ENCODE data around the gene LAMA4. TPM values are rescaled to one million over a fixed set of nuclear protein-coding genes. Genes with fewer than 3 reads are reported as not detected.

The LAMA4 gene
- total RNA-seq, 6 experiments from 2014 or later: 2.9 to 8.3 (median 4.2) TPM

- no peak for DNase-seq
- no peaks in the 10 kb centered on the region for H3K27me3 ChIP-seq
- H3K4me3 ChIP-seq: no peak overlapping the region
- no peak overlapping the region for H3K27ac ChIP-seq
- no peak for ATAC-seq
- WGBS (ENCODE audit: insufficient coverage, low coverage, low lambda C conversion rate, missing lambda C conversion rate): 55% methylated on average over 3 of the region's 3 CpGs
- H3K9me3 ChIP-seq: no peaks in the 10 kb centered on the region
- intact Hi-C loops (cut with DNase I): no loop called here
- peaks cover 0 to 24% (median 4%) of the 10 kb centered on the region in 4 donors for H3K36me3 ChIP-seq
- TF ChIP-seq POLR2A (IDR thresholded peaks at IDR 0.05) (no peak), CTCF (IDR thresholded peaks at IDR 0.05) (no peak)
- H3K4me1 ChIP-seq: no peaks in the 10 kb centered on the region
Observed at GRCh38 chr6:112066606-112067005, 187.8 kb downstream of the LAMA4 start.

- ATAC-seq (no peak), DNase-seq (no peak)
- Histone ChIP-seq H3K27me3 (no peaks in the 10 kb centered on the region), H3K4me3 (no peak overlapping the region), H3K9me3 (no peaks in the 10 kb centered on the region), H3K27ac (no peak overlapping the region), H3K4me1 (no peaks in the 10 kb centered on the region), H3K36me3 (peaks cover 0 to 13% (median 1%) of the 10 kb centered on the region in 4 donors)
- WGBS (ENCODE audit: insufficient coverage, low coverage, low lambda C conversion rate, missing lambda C conversion rate): 45% methylated on average over 6 of the region's 6 CpGs
- intact Hi-C loops (cut with DNase I): no loop called here
- TF ChIP-seq POLR2A (IDR thresholded peaks at IDR 0.05) (no peak), CTCF (IDR thresholded peaks at IDR 0.05) (no peak)
Observed at GRCh38 chr6:112065426-112065986, 188.9 kb downstream of the LAMA4 start.

GRCh38 chr6:112062966-112063365 is 191.4 kb downstream of the LAMA4 start:
- Histone ChIP-seq H3K4me1 (no peaks in the 10 kb centered on the region), H3K9me3 (no peaks in the 10 kb centered on the region), H3K4me3 (no peak overlapping the region), H3K36me3 (no peaks in the 10 kb centered on the region), H3K27me3 (no peaks in the 10 kb centered on the region), H3K27ac (no peak overlapping the region)
- WGBS (ENCODE audit: insufficient coverage, low coverage, low lambda C conversion rate, missing lambda C conversion rate): 69% methylated on average over 3 of the region's 3 CpGs
- ATAC-seq (no peak), DNase-seq (no peak)
- intact Hi-C loops (cut with DNase I): no loop called here
- TF ChIP-seq CTCF (IDR thresholded peaks at IDR 0.05): no peak
- no peak for TF ChIP-seq POLR2A (IDR thresholded peaks at IDR 0.05)

GRCh38 chr6:112061605-112062004 is 192.8 kb downstream of the LAMA4 start:
- DNase-seq (no peak), ATAC-seq (no peak)
- 90% methylated on average over 4 of the region's 4 CpGs for WGBS (ENCODE audit: insufficient coverage, low coverage, low lambda C conversion rate, missing lambda C conversion rate)
- Histone ChIP-seq H3K4me3 (no peak overlapping the region), H3K9me3 (no peaks in the 10 kb centered on the region), H3K36me3 (no peaks in the 10 kb centered on the region), H3K4me1 (no peaks in the 10 kb centered on the region), H3K27me3 (no peaks in the 10 kb centered on the region), H3K27ac (no peak overlapping the region)
- intact Hi-C loops (cut with DNase I): no loop called here
- no peak for TF ChIP-seq CTCF (IDR thresholded peaks at IDR 0.05)
- TF ChIP-seq POLR2A (IDR thresholded peaks at IDR 0.05): no peak

Small RNA genes lying within 50 kb of the gene (small RNA-seq; reads per million reads assigned to genes)
- 0 reads per million in 2 experiments for gene RNU6-1226P

Other genes with a start within 250 kb of the LAMA4 start
- gene CCN6, start 200.5 kb downstream of the LAMA4 start, total RNA-seq: not detected
- gene TUBE1, start 167.1 kb downstream of the LAMA4 start, total RNA-seq: 10 to 100 TPM; 16.2 to 38.0 (median 27.7) TPM
- gene FAM229B, start 167.0 kb downstream of the LAMA4 start, total RNA-seq: 10 to 100 TPM in 2 of 6 experiments, 1 to 10 TPM in 4; 6.3 to 13.9 (median 9.1) TPM
- not detected for gene RFPL4B, start 92.8 kb upstream of the LAMA4 start, total RNA-seq